ENCODE data around the gene LMNB1.

GRCh38 chr5:126752081-126752785 is 24.7 kb upstream of the LMNB1 start:
- TF ChIP-seq, protein P1, sequence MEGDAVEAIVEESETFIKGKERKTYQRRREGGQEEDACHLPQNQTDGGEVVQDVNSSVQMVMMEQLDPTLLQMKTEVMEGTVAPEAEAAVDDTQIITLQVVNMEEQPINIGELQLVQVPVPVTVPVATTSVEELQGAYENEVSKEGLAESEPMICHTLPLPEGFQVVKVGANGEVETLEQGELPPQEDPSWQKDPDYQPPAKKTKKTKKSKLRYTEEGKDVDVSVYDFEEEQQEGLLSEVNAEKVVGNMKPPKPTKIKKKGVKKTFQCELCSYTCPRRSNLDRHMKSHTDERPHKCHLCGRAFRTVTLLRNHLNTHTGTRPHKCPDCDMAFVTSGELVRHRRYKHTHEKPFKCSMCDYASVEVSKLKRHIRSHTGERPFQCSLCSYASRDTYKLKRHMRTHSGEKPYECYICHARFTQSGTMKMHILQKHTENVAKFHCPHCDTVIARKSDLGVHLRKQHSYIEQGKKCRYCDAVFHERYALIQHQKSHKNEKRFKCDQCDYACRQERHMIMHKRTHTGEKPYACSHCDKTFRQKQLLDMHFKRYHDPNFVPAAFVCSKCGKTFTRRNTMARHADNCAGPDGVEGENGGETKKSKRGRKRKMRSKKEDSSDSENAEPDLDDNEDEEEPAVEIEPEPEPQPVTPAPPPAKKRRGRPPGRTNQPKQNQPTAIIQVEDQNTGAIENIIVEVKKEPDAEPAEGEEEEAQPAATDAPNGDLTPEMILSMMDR (IDR thresholded peaks at IDR 0.05): no peak
- TF ChIP-seq POLR2A (IDR thresholded peaks at IDR 0.05): no peak
